SK-N-SH treated with all-trans-retinoic acid at 6 μM for 48 hours (cell line): ENCODE results near the gene NEAT1.

Experiments used
- ATAC-seq: fragments of 200-7000 bp; cut with Tn5 transposase; 3 replicates; pipeline ENCODE4 v1.9.1; 2020; ENCODE audit warnings: mild to moderate bottlenecking, moderate library complexity
- ARNTL ChIP-seq: fragments of 450-650 bp; formaldehyde crosslinking; IDR thresholded peaks from 2 replicates; pipeline ENCODE4 v1.5.0; 2020; ENCODE audit warnings: low read depth, mild to moderate bottlenecking, moderate library complexity, borderline replicate concordance
- BACH2 ChIP-seq: fragments of 250-450 bp; sonication (Bioruptor Pico); IDR thresholded peaks from 2 replicates; pipeline ENCODE4 v1.9.0; 2021; ENCODE audit warnings: mild to moderate bottlenecking, borderline replicate concordance
- CREB5 ChIP-seq: fragments of 250-450 bp; sonication (Bioruptor Pico); IDR thresholded peaks from 2 replicates; pipeline ENCODE4 v1.5.1; 2020; ENCODE audit warnings: low read depth, mild to moderate bottlenecking, moderate library complexity
- CSDC2 ChIP-seq: fragments of 250-450 bp; sonication (Bioruptor Pico); IDR thresholded peaks from 2 replicates; pipeline ENCODE4 v1.5.0; 2020; ENCODE audit warnings: mild to moderate bottlenecking, moderate library complexity
- ESRRG ChIP-seq: fragments of 250-450 bp; sonication (Bioruptor Pico); IDR thresholded peaks from 2 replicates; pipeline ENCODE4 v1.6.1; 2021; ENCODE audit warnings: mild to moderate bottlenecking
- ISL1 ChIP-seq: fragments of 250-450 bp; sonication (Bioruptor Pico); IDR thresholded peaks from 2 replicates; pipeline ENCODE4 v2.1.2; 2022; ENCODE audit warnings: mild to moderate bottlenecking, moderate library complexity
- OSR1 ChIP-seq: fragments of 250-450 bp; sonication (Bioruptor Pico); IDR thresholded peaks from 2 replicates; pipeline ENCODE4 v1.8.0; 2022; ENCODE audit warnings: moderate library complexity, mild to moderate bottlenecking, inconsistent platforms
- POU6F1 ChIP-seq: fragments of 250-450 bp; sonication (Bioruptor Pico); IDR thresholded peaks from 2 replicates; pipeline ENCODE4 v1.8.0; 2021; ENCODE audit warnings: low read depth, mild to moderate bottlenecking, moderate library complexity, borderline replicate concordance
- RARB ChIP-seq: fragments of 250-450 bp; sonication (Bioruptor Pico); IDR thresholded peaks from 2 replicates; pipeline ENCODE4 v1.8.0; 2021; ENCODE audit warnings: mild to moderate bottlenecking, moderate library complexity
- TOX ChIP-seq: fragments of 250-450 bp; sonication (Bioruptor Pico); IDR thresholded peaks from 2 replicates; pipeline ENCODE4 v1.8.0; 2021; ENCODE audit warnings: mild to moderate bottlenecking, moderate library complexity, borderline replicate concordance
- ZNF565 ChIP-seq: fragments of 450-650 bp; formaldehyde crosslinking; conservative IDR thresholded peaks from 2 replicates; pipeline ENCODE4 v1.5.0; 2020; ENCODE audit warnings: low read depth, mild to moderate bottlenecking, moderate library complexity
- ZNF8 ChIP-seq: fragments of 450-650 bp; formaldehyde crosslinking; IDR thresholded peaks from 2 replicates; pipeline ENCODE4 v1.5.0; 2020; ENCODE audit warnings: mild to moderate bottlenecking, moderate library complexity
- TF ChIP-seq, protein P1 (sequence below): fragments of 250-450 bp; sonication (Bioruptor Pico); IDR thresholded peaks from 2 replicates; pipeline ENCODE4 v1.5.1; 2021; ENCODE audit warnings: mild to moderate bottlenecking, moderate library complexity
- TF ChIP-seq, protein P2 (sequence below): fragments of 250-450 bp; sonication (Bioruptor Pico); IDR thresholded peaks from 2 replicates; pipeline ENCODE4 v1.8.0; 2020; ENCODE audit warnings: mild to moderate bottlenecking, moderate library complexity, borderline replicate concordance
- TF ChIP-seq, protein P3 (sequence below): fragments of 250-450 bp; sonication (Bioruptor Pico); IDR thresholded peaks from 2 replicates; pipeline ENCODE4 v1.5.0; 2020; ENCODE audit warnings: mild to moderate bottlenecking, moderate library complexity

Gene NEAT1

GRCh38 chr11:65393513-65394079 is 29.0 kb upstream of the NEAT1 start:
- TF ChIP-seq, protein P1, sequence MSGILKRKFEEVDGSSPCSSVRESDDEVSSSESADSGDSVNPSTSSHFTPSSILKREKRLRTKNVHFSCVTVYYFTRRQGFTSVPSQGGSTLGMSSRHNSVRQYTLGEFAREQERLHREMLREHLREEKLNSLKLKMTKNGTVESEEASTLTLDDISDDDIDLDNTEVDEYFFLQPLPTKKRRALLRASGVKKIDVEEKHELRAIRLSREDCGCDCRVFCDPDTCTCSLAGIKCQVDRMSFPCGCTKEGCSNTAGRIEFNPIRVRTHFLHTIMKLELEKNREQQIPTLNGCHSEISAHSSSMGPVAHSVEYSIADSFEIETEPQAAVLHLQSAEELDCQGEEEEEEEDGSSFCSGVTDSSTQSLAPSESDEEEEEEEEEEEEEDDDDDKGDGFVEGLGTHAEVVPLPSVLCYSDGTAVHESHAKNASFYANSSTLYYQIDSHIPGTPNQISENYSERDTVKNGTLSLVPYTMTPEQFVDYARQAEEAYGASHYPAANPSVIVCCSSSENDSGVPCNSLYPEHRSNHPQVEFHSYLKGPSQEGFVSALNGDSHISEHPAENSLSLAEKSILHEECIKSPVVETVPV (CRISPR knock-in tag) = no peak
- TF ChIP-seq ESRRG (CRISPR knock-in tag) = no peak
- no peak for ATAC-seq

- ATAC-seq = no peak
- no peak for TF ChIP-seq CREB5
Measured at GRCh38 chr11:65394125-65394536, 28.5 kb upstream of the NEAT1 start.

DNA sequence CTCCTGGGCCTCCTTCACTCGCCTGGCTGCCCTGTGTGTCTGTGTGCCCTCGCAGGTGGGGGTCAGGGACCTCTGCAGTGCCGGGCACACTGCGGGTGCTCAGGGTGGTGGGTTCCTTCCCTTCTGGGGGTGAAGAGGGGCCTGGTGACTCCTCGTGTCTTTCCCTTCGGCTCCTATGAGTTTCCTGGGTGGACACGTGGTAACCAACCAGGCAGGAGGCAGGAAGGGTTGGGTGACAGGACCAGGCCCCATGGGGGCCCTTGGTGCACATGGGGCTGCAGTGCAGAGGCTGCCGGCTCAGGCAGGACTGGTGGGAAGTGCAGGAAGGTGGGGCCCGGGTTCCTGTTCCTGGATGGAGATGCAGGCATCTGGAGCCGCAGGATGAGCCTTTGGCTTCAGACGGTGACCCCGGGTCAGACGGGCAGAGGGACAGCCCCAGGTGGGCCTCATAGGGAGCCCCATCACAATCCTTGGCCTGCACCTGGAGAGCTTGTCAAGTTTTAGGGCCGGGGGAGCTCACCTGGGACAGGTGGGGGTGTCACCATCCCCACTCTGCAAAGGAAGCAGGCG is 26.6 kb upstream of the NEAT1 start:
- ATAC-seq = no peak
- TF ChIP-seq RARB = no peak
- no peak for TF ChIP-seq BACH2
- TF ChIP-seq, protein P1 (CRISPR knock-in tag) = no peak
- TF ChIP-seq ESRRG (CRISPR knock-in tag) = no peak
- no peak for TF ChIP-seq ISL1 (CRISPR knock-in tag)
- no peak for TF ChIP-seq OSR1 (CRISPR knock-in tag)
- TF ChIP-seq, protein P2, sequence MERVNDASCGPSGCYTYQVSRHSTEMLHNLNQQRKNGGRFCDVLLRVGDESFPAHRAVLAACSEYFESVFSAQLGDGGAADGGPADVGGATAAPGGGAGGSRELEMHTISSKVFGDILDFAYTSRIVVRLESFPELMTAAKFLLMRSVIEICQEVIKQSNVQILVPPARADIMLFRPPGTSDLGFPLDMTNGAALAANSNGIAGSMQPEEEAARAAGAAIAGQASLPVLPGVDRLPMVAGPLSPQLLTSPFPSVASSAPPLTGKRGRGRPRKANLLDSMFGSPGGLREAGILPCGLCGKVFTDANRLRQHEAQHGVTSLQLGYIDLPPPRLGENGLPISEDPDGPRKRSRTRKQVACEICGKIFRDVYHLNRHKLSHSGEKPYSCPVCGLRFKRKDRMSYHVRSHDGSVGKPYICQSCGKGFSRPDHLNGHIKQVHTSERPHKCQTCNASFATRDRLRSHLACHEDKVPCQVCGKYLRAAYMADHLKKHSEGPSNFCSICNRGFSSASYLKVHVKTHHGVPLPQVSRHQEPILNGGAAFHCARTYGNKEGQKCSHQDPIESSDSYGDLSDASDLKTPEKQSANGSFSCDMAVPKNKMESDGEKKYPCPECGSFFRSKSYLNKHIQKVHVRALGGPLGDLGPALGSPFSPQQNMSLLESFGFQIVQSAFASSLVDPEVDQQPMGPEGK (CRISPR knock-in tag) = no peak
- no peak for TF ChIP-seq ZNF565 (CRISPR knock-in tag)
- TF ChIP-seq TOX (CRISPR knock-in tag) = no peak
- no peak for TF ChIP-seq ARNTL (CRISPR knock-in tag)
- TF ChIP-seq CSDC2 (CRISPR knock-in tag) = no peak
- TF ChIP-seq POU6F1 = no peak
- TF ChIP-seq, protein P3, sequence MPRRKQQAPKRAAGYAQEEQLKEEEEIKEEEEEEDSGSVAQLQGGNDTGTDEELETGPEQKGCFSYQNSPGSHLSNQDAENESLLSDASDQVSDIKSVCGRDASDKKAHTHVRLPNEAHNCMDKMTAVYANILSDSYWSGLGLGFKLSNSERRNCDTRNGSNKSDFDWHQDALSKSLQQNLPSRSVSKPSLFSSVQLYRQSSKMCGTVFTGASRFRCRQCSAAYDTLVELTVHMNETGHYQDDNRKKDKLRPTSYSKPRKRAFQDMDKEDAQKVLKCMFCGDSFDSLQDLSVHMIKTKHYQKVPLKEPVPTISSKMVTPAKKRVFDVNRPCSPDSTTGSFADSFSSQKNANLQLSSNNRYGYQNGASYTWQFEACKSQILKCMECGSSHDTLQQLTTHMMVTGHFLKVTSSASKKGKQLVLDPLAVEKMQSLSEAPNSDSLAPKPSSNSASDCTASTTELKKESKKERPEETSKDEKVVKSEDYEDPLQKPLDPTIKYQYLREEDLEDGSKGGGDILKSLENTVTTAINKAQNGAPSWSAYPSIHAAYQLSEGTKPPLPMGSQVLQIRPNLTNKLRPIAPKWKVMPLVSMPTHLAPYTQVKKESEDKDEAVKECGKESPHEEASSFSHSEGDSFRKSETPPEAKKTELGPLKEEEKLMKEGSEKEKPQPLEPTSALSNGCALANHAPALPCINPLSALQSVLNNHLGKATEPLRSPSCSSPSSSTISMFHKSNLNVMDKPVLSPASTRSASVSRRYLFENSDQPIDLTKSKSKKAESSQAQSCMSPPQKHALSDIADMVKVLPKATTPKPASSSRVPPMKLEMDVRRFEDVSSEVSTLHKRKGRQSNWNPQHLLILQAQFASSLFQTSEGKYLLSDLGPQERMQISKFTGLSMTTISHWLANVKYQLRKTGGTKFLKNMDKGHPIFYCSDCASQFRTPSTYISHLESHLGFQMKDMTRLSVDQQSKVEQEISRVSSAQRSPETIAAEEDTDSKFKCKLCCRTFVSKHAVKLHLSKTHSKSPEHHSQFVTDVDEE (CRISPR knock-in tag) = no peak
- TF ChIP-seq ZNF8 (CRISPR knock-in tag) = no peak
- TF ChIP-seq, all 23 proteins: peak for 0
